ENCODE data around the gene PIGO. TPM values are rescaled to one million over a fixed set of nuclear protein-coding genes. Genes with fewer than 3 reads are reported as not detected.

The PIGO gene
- total and polyA plus RNA-seq, 2 experiments from 2014 or later = 26.9 to 36.0 TPM

- Histone ChIP-seq H3K36me3 (peaks cover 4% of the 10 kb centered on the region), H3K4me1 (ENCODE audit: low read depth) (peaks cover 19% of the 10 kb centered on the region), H3K9me3 (ENCODE audit: low read depth) (no peaks in the 10 kb centered on the region), H3K4me3 (peak within 1 kb of the TSS; percentile 96), H3K27ac (peak within 1 kb of the TSS; percentile 100), H3K27me3 (no peaks in the 10 kb centered on the region)
- DNase-seq (ENCODE audit: low read depth in 1 of 2, low spot score in 1 of 2) = peak; percentile 99
- TF ChIP-seq, protein P1, sequence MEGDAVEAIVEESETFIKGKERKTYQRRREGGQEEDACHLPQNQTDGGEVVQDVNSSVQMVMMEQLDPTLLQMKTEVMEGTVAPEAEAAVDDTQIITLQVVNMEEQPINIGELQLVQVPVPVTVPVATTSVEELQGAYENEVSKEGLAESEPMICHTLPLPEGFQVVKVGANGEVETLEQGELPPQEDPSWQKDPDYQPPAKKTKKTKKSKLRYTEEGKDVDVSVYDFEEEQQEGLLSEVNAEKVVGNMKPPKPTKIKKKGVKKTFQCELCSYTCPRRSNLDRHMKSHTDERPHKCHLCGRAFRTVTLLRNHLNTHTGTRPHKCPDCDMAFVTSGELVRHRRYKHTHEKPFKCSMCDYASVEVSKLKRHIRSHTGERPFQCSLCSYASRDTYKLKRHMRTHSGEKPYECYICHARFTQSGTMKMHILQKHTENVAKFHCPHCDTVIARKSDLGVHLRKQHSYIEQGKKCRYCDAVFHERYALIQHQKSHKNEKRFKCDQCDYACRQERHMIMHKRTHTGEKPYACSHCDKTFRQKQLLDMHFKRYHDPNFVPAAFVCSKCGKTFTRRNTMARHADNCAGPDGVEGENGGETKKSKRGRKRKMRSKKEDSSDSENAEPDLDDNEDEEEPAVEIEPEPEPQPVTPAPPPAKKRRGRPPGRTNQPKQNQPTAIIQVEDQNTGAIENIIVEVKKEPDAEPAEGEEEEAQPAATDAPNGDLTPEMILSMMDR (IDR thresholded peaks at IDR 0.05; ENCODE audit: low read depth, low read length) = no peak
These were observed 23.7 kb downstream of the PIGO start, which contains the start of gene VCP for GRCh38 chr9:35072461-35073278. Gene VCP, minus strand, starts transcription at chr9:35072625. Its CDS starts 272 bp downstream, at chr9:35072353.

DNA sequence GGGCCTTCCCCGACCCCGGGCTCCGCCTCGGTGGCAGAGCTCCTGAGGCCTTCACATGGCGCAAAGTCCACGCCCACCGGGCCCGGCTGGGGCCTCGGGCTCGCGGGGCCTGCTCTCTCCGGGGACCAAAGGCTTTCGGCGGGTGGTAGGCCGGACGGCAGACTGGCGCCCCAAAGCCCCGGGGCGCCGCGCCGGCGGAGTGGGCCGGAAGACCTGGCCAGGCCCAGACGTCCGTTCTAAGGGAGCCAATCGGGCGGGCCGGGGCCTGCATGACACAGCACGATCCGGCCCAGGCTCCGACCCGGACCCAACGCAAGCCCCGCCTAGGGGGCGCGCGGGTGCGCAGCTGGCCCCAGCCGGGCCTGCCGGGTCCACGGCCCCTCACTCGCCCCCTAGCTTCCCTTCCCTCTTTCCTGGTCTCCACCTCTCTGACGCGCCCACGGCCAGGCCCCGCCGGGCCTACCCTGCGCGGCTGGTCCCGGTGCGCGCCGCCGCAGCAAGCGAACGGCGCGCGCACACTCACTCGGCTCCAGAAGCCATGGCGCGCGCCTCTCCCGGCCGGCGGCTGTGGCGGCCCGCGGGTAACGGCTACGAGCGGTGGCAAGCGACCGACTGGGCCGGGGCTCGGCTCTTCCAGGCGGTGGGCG lies 24.5 kb downstream of the PIGO start:
- TF ChIP-seq, protein P1 (IDR thresholded peaks at IDR 0.05; ENCODE audit: low read depth, low read length) = peak; percentile 45
- peak; percentile 92 to 94 for DNase-seq (ENCODE audit: low read depth in 1 of 2, low spot score in 1 of 2)
- Histone ChIP-seq H3K4me3 (peak overlapping the region; percentile 96), H3K4me1 (ENCODE audit: low read depth) (peaks cover 19% of the 10 kb centered on the region), H3K27ac (peak overlapping the region; percentile 100), H3K36me3 (peaks cover 10% of the 10 kb centered on the region), H3K9me3 (ENCODE audit: low read depth) (no peaks in the 10 kb centered on the region), H3K27me3 (no peaks in the 10 kb centered on the region)

- H3K27ac ChIP-seq = peak overlapping the region; percentile 100
- no peaks in the 10 kb centered on the region for H3K27me3 ChIP-seq
- peak overlapping the region; percentile 96 for H3K4me3 ChIP-seq
- H3K9me3 ChIP-seq (ENCODE audit: low read depth) = no peaks in the 10 kb centered on the region
- peak in 1 of 2 donors; percentile 29 for DNase-seq (ENCODE audit: low read depth in 1 of 2, low spot score in 1 of 2)
- TF ChIP-seq, protein P1 (IDR thresholded peaks at IDR 0.05; ENCODE audit: low read depth, low read length) = no peak
- H3K4me1 ChIP-seq (ENCODE audit: low read depth) = peaks cover 19% of the 10 kb centered on the region
- H3K36me3 ChIP-seq = peaks cover 18% of the 10 kb centered on the region
These were observed 25.3 kb downstream of the PIGO start for GRCh38 chr9:35070823-35071813.

- peaks cover 39% of the 10 kb centered on the region for H3K36me3 ChIP-seq
- no peak for DNase-seq (ENCODE audit: low read depth in 1 of 2, low spot score in 1 of 2)
- H3K27ac ChIP-seq = no peak overlapping the region
- H3K4me1 ChIP-seq (ENCODE audit: low read depth) = peaks cover 19% of the 10 kb centered on the region
- H3K27me3 ChIP-seq = no peaks in the 10 kb centered on the region
- no peak overlapping the region for H3K4me3 ChIP-seq
- TF ChIP-seq, protein P1 (IDR thresholded peaks at IDR 0.05; ENCODE audit: low read depth, low read length) = no peak
- H3K9me3 ChIP-seq (ENCODE audit: low read depth) = no peaks in the 10 kb centered on the region
These were observed 27.4 kb downstream of the PIGO start for GRCh38 chr9:35069020-35069419.

GRCh38 chr9:35067056-35067455 lies 29.3 kb downstream of the PIGO start:
- Histone ChIP-seq H3K36me3 (peaks cover 58% of the 10 kb centered on the region), H3K27ac (no peak overlapping the region), H3K4me1 (ENCODE audit: low read depth) (peaks cover 16% of the 10 kb centered on the region), H3K27me3 (no peaks in the 10 kb centered on the region), H3K9me3 (ENCODE audit: low read depth) (no peaks in the 10 kb centered on the region), H3K4me3 (no peak overlapping the region)
- DNase-seq (ENCODE audit: low read depth in 1 of 2, low spot score in 1 of 2) = no peak
- TF ChIP-seq, protein P1 (IDR thresholded peaks at IDR 0.05; ENCODE audit: low read depth, low read length) = no peak
